H9 (cell line): ENCODE data around the gene SH3GL1. TPM values are rescaled to one million over a fixed set of nuclear protein-coding genes. Genes with fewer than 3 reads are reported as not detected.

Source experiments
- DNase-seq: peaks from one replicate; pipeline ENCODE4 v3.0.0-alpha.2; 2017
- H2AFZ ChIP-seq: one replicate; pipeline ENCODE4 v1.6.1; 2013; ENCODE audit warnings: mild to moderate bottlenecking, low read length, control low read depth, moderate library complexity
- H2AK5ac ChIP-seq: 2 replicates; pipeline ENCODE4 v1.6.1; 2013; ENCODE audit warnings: low read length, control low read depth, mixed read lengths; ENCODE audit not compliant: insufficient read length
- H2BK120ac ChIP-seq: one replicate; pipeline ENCODE4 v1.6.1; 2013; ENCODE audit warnings: low read depth, mild to moderate bottlenecking, low read length, control low read depth, inconsistent platforms; ENCODE audit not compliant: poor library complexity, severe bottlenecking
- H2BK12ac ChIP-seq: 2 replicates; pipeline ENCODE4 v1.6.1; 2013; ENCODE audit warnings: low read length, control low read depth, mixed read lengths, low read depth; ENCODE audit not compliant: insufficient read length
- H2BK15ac ChIP-seq: 2 replicates; pipeline ENCODE4 v1.6.1; 2013; ENCODE audit warnings: low read depth, low read length, control low read depth
- H2BK20ac ChIP-seq: one replicate; pipeline ENCODE4 v1.6.1; 2013; ENCODE audit warnings: low read depth, mild to moderate bottlenecking, low read length, control low read depth, inconsistent platforms; ENCODE audit not compliant: poor library complexity, severe bottlenecking
- H2BK5ac ChIP-seq: 2 replicates; pipeline ENCODE4 v1.6.1; 2013; ENCODE audit warnings: low read length, control low read depth, mixed read lengths; ENCODE audit not compliant: insufficient read length
- H3K14ac ChIP-seq: 2 replicates; pipeline ENCODE4 v1.6.1; 2013; ENCODE audit warnings: low read length, control low read depth; ENCODE audit not compliant: insufficient read depth
- H3K18ac ChIP-seq: 2 replicates; pipeline ENCODE4 v1.6.1; 2013; ENCODE audit warnings: low read depth, mild to moderate bottlenecking, mixed read lengths, low read length, control low read depth; ENCODE audit not compliant: insufficient read length
- H3K23ac ChIP-seq: 2 replicates; pipeline ENCODE4 v1.6.1; 2013; ENCODE audit warnings: low read length, control low read depth, mixed read lengths, low read depth; ENCODE audit not compliant: insufficient read length
- H3K23me2 ChIP-seq: 2 replicates; pipeline ENCODE4 v1.6.1; 2013; ENCODE audit warnings: low read depth, mild to moderate bottlenecking, mixed read lengths, low read length, control low read depth; ENCODE audit not compliant: insufficient read length, poor library complexity, severe bottlenecking
- H3K27ac ChIP-seq: 2 replicates; pipeline ENCODE4 v1.5.1; 2013; ENCODE audit warnings: low read length, control low read depth, mixed read lengths, low read depth; ENCODE audit not compliant: insufficient read length
- H3K27me3 ChIP-seq: 2 replicates; pipeline ENCODE4 v1.6.1; 2013; ENCODE audit warnings: low read length, control low read depth, inconsistent platforms; ENCODE audit not compliant: insufficient read depth
- H3K4ac ChIP-seq: 2 replicates; pipeline ENCODE4 v1.6.1; 2013; ENCODE audit warnings: low read depth, mild to moderate bottlenecking, control low read depth, inconsistent platforms, low read length, moderate library complexity
- H3K4me1 ChIP-seq: 2 replicates; pipeline ENCODE4 v1.6.1; 2013; ENCODE audit warnings: low read length, control low read depth, inconsistent platforms; ENCODE audit not compliant: insufficient read depth
- H3K4me2 ChIP-seq: 2 replicates; pipeline ENCODE4 v1.6.1; 2013; ENCODE audit warnings: low read length, control low read depth, mixed read lengths; ENCODE audit not compliant: insufficient read length, insufficient read depth
- H3K56ac ChIP-seq: 2 replicates; pipeline ENCODE4 v1.6.1; 2013; ENCODE audit warnings: low read depth, mild to moderate bottlenecking, mixed read lengths, low read length, control low read depth; ENCODE audit not compliant: insufficient read length
- H3K79me1 ChIP-seq: 2 replicates; pipeline ENCODE4 v1.6.1; 2013; ENCODE audit warnings: low read depth, mild to moderate bottlenecking, moderate library complexity, low read length, control low read depth, inconsistent platforms; ENCODE audit not compliant: insufficient read depth, poor library complexity, severe bottlenecking
- H3K79me2 ChIP-seq: 2 replicates; pipeline ENCODE4 v1.6.1; 2013; ENCODE audit warnings: low read length, control low read depth, inconsistent platforms; ENCODE audit not compliant: insufficient read depth
- H3K9ac ChIP-seq: 2 replicates; pipeline ENCODE4 v1.6.1; 2013; ENCODE audit warnings: low read length, control low read depth, mixed read lengths; ENCODE audit not compliant: insufficient read length; ENCODE audit errors: extremely low read depth
- H3K9me3 ChIP-seq: one replicate; pipeline ENCODE4 v1.6.1; 2013; ENCODE audit warnings: low read depth, low read length, inconsistent platforms; ENCODE audit not compliant: control insufficient read depth
- H3T11ph ChIP-seq: one replicate; pipeline ENCODE4 v1.6.1; 2013; ENCODE audit warnings: mild to moderate bottlenecking, low read length, control low read depth, inconsistent platforms
- H4K20me1 ChIP-seq: one replicate; pipeline ENCODE4 v1.6.1; 2013; ENCODE audit not compliant: control insufficient read depth, insufficient read length, insufficient read depth
- H4K5ac ChIP-seq: 2 replicates; pipeline ENCODE4 v1.6.1; 2013; ENCODE audit warnings: low read depth, mild to moderate bottlenecking, mixed read lengths, low read length, control low read depth; ENCODE audit not compliant: insufficient read length
- H4K8ac ChIP-seq: replicated peaks from 2 replicates; pipeline ENCODE4 v1.6.1; 2013; ENCODE audit warnings: low read length, control low read depth, mixed read lengths, low read depth; ENCODE audit not compliant: insufficient read length
- H4K91ac ChIP-seq: 2 replicates; pipeline ENCODE4 v1.6.1; 2013; ENCODE audit warnings: low read depth, mild to moderate bottlenecking, moderate library complexity, mixed read lengths, low read length, control low read depth; ENCODE audit not compliant: insufficient read length
- H3K27ac Mint-ChIP-seq, 3 experiments: 2 replicates in 2 of 3; 3 replicates in 1 of 3; pipeline ENCODE4 v1.8.0; 2020 to 2021; ENCODE audit warnings: mixed read lengths in 3 of 3, mild to moderate bottlenecking in 1 of 3, moderate library complexity in 1 of 3
- H3K27me3 Mint-ChIP-seq: 2 replicates; pipeline ENCODE4 v1.8.0; 2021; ENCODE audit warnings: low read depth, mild to moderate bottlenecking, moderate library complexity, mixed read lengths
- H3K36me3 Mint-ChIP-seq, 3 experiments: 2 replicates in 2 of 3; 3 replicates in 1 of 3; pipeline ENCODE4 v1.8.0; 2020 to 2021; ENCODE audit warnings: low read depth in 3 of 3, mixed read lengths in 3 of 3; ENCODE audit not compliant: insufficient read depth in 1 of 3
- H3K4me1 Mint-ChIP-seq, 2 experiments: 2 replicates each; pipeline ENCODE4 v1.8.0; 2020; ENCODE audit warnings: mixed read lengths in 2 of 2
- H3K4me3 Mint-ChIP-seq, 2 experiments: 2 replicates in 1 of 2; 3 replicates in 1 of 2; pipeline ENCODE4 v1.8.0; 2020 to 2021; ENCODE audit warnings: mild to moderate bottlenecking in 2 of 2, mixed read lengths in 2 of 2, moderate library complexity in 1 of 2
- H3K9me3 Mint-ChIP-seq, 2 experiments: 2 replicates in 1 of 2; 3 replicates in 1 of 2; pipeline ENCODE4 v1.8.0; 2020; ENCODE audit warnings: mild to moderate bottlenecking in 2 of 2, mixed read lengths in 2 of 2, moderate library complexity in 1 of 2
- WGBS: extraction: QIAGEN DNeasy Blood & Tissue Kit; methylation state at CpG from one replicate; pipeline ENCODE4 v1.1.7; 2013; ENCODE audit warnings: missing lambda C conversion rate, low lambda C conversion rate, mixed read lengths; ENCODE audit not compliant: insufficient read length; ENCODE audit errors: extremely low coverage; 5-methylcytosine and 5-hydroxymethylcytosine counted together
- microRNA-seq: library from miRNA; unstranded; fragments of <30 nt; microRNA quantifications from one replicate; pipeline ENCODE4, GENCODE V29; 2020; ENCODE audit warnings: borderline microRNAs expressed
- total RNA-seq: library from RNA; stranded (reverse); gene quantifications from 2 replicates; pipeline ENCODE4 v1.2.1, GENCODE V29; 2021
- TF ChIP-seq, protein P1 (sequence below): fragments of 200-600 bp; sonication (generic); conservative IDR thresholded peaks from 3 replicates; pipeline ENCODE4 v1.8.0; 2021; ENCODE audit warnings: antibody characterized with exemption, mild to moderate bottlenecking

Gene SH3GL1
- total RNA-seq, 1 experiment from 2014 or later, result 85.5 TPM

DNA sequence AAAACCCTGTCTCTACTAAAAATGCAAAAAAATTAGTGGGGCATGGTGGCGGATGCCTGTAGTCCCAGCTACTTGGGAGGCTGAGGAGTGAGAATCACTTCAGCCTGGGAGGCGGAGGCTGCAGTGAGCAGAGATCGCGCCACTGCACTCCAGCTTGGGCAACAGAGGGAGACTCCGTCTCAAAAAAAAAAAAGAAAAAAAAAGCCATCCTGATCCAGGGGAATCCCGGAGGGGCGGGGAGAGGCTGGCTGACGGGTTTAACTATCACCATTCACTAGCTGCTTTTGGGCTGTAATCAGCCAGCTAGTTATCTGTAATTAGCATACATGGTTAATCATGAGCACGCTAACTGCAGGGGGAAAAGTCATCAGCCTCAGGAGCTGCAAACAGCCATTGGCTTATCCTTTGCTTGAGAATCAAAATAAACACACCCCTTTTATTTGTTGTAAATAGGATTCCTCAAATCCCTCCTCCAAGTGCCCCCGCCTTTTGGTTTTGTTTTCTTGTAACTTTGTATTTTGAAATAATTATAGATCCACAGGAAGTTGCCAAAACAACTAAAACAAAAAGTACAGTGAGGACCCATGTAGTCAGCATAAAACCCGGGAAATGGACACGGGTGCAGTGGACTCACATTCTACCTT lies 86.4 kb downstream of the SH3GL1 start:
- H2BK15ac ChIP-seq, result no peak overlapping the region
- Mint-ChIP-seq H3K27me3 (no peaks in the 10 kb centered on the region; the same call in 1 of the 2 replicates), H3K36me3 (peaks cover 42 to 77% (median 71%) of the 10 kb centered on the region in 3 experiments), H3K9me3 (peaks cover 6 to 11% of the 10 kb centered on the region in 2 experiments), H3K4me3 (no peak overlapping the region), H3K4me1 (no peaks in the 10 kb centered on the region), H3K27ac (no peak overlapping the region)
- no peak overlapping the region for H4K91ac ChIP-seq
- WGBS, result no CpG with 5 or more reads among the region's 12 CpGs
- no peak overlapping the region for H2BK5ac ChIP-seq
- no peak overlapping the region for H3K9ac ChIP-seq
- no peak overlapping the region for H3T11ph ChIP-seq
- no peak overlapping the region for H3K4ac ChIP-seq
- H3K23me2 ChIP-seq, result peaks cover 4% of the 10 kb centered on the region
- H3K9me3 ChIP-seq, result no peaks in the 10 kb centered on the region
- no peak overlapping the region for H2BK12ac ChIP-seq
- H3K27me3 ChIP-seq, result no peaks in the 10 kb centered on the region
- no peaks in the 10 kb centered on the region for H3K79me2 ChIP-seq
- H2AFZ ChIP-seq, result no peak overlapping the region
- H4K20me1 ChIP-seq, result no peaks in the 10 kb centered on the region
- no peak overlapping the region for H3K23ac ChIP-seq
- H4K5ac ChIP-seq, result no peak overlapping the region
- no peak overlapping the region for H3K14ac ChIP-seq
- no peak for DNase-seq
- TF ChIP-seq, protein P1, sequence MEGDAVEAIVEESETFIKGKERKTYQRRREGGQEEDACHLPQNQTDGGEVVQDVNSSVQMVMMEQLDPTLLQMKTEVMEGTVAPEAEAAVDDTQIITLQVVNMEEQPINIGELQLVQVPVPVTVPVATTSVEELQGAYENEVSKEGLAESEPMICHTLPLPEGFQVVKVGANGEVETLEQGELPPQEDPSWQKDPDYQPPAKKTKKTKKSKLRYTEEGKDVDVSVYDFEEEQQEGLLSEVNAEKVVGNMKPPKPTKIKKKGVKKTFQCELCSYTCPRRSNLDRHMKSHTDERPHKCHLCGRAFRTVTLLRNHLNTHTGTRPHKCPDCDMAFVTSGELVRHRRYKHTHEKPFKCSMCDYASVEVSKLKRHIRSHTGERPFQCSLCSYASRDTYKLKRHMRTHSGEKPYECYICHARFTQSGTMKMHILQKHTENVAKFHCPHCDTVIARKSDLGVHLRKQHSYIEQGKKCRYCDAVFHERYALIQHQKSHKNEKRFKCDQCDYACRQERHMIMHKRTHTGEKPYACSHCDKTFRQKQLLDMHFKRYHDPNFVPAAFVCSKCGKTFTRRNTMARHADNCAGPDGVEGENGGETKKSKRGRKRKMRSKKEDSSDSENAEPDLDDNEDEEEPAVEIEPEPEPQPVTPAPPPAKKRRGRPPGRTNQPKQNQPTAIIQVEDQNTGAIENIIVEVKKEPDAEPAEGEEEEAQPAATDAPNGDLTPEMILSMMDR, result no peak
- no peak overlapping the region for H3K56ac ChIP-seq
- no peaks in the 10 kb centered on the region for H3K4me1 ChIP-seq
- H2BK120ac ChIP-seq, result no peak overlapping the region
- H2BK20ac ChIP-seq, result no peak overlapping the region
- H3K18ac ChIP-seq, result no peak overlapping the region
- no peak overlapping the region for H3K27ac ChIP-seq
- H3K79me1 ChIP-seq, result no peaks in the 10 kb centered on the region
- no peak overlapping the region for H3K4me2 ChIP-seq
- H2AK5ac ChIP-seq, result no peak overlapping the region
- H4K8ac ChIP-seq, result no peak overlapping the region

Small RNA genes within 50 kb of the gene (microRNA-seq; reads per million reads assigned to microRNA genes)
- gene MIR4746, result 4.6 reads per million, percentile 34 among the genes with 10 or more reads in this experiment

Other genes with a start within 250 kb of the SH3GL1 start
- 0.15 TPM in 1 of 2 replicates, not detected in the other for gene CREB3L3, start 246.9 kb downstream of the SH3GL1 start, total RNA-seq
- 24.9 and 27.0 TPM in 2 replicates for gene SIRT6, start 218.0 kb downstream of the SH3GL1 start, total RNA-seq
- gene ANKRD24, start 217.9 kb downstream of the SH3GL1 start, total RNA-seq, result 2.4 and 2.8 TPM in 2 replicates
- 1.2 and 1.4 TPM in 2 replicates for gene EBI3, start 171.0 kb downstream of the SH3GL1 start, total RNA-seq
- 31.0 and 33.6 TPM in 2 replicates for gene YJU2, start 153.5 kb downstream of the SH3GL1 start, total RNA-seq
- gene SHD, start 121.3 kb downstream of the SH3GL1 start, total RNA-seq, result 2.7 and 4.4 TPM in 2 replicates
- 0.26 TPM in 1 of 2 replicates, not detected in the other for gene TMIGD2, start 98.2 kb downstream of the SH3GL1 start, total RNA-seq
- 53.6 and 53.9 TPM in 2 replicates for gene FSD1, start 95.9 kb downstream of the SH3GL1 start, total RNA-seq
- gene STAP2, start 61.7 kb downstream of the SH3GL1 start, total RNA-seq, result 19.0 and 20.2 TPM in 2 replicates
- 37.0 and 38.2 TPM in 2 replicates for gene MPND, start 57.0 kb downstream of the SH3GL1 start, total RNA-seq
- gene CHAF1A, start 2.1 kb upstream of the SH3GL1 start, total RNA-seq, result 143 and 148 TPM in 2 replicates
- 34.1 and 39.0 TPM in 2 replicates for gene UBXN6, start 57.2 kb upstream of the SH3GL1 start, total RNA-seq
- 108 and 117 TPM in 2 replicates for gene HDGFL2, start 71.8 kb upstream of the SH3GL1 start, total RNA-seq
- 0.90 and 1.1 TPM in 2 replicates for gene PLIN4, start 117.9 kb upstream of the SH3GL1 start, total RNA-seq
- gene PLIN5, start 134.7 kb upstream of the SH3GL1 start, total RNA-seq, result 2.7 and 3.9 TPM in 2 replicates
- 0.24 and 0.50 TPM in 2 replicates for gene LRG1, start 139.5 kb upstream of the SH3GL1 start, total RNA-seq
- gene SEMA6B, start 159.1 kb upstream of the SH3GL1 start, total RNA-seq, result 38.4 and 38.7 TPM in 2 replicates
- gene TNFAIP8L1, start 239.0 kb upstream of the SH3GL1 start, total RNA-seq, result 3.5 and 4.2 TPM in 2 replicates